ENCODE data around the gene KRTAP5-2.
"Not testable (repeated sequence)": the region's sequence is repeated elsewhere in the genome, so short reads cannot be mapped to it uniquely, and the experiment has no call there.

KRTAP5-2 gene

DNA sequence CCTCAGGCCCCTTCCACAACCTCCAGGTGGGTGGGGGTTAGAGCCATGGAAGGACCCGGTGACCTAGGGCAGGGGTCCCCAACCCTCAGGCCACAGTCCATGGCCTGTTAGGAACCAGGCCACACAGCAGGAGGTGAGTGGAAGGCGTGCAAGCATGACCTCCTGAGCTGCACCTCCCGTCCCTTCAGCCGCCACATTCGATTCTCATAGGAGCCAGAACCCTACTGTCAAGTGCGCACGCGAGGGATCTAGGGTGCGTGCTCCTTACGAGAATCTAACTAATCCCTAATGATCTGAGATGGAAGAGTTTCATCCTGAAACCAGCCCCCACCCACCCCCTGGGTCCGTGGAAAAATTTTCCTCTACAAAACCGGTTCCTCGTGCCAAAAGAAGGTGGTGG, 27.4 kb upstream of the KRTAP5-2 start:
- no peak for DNase-seq

DNA sequence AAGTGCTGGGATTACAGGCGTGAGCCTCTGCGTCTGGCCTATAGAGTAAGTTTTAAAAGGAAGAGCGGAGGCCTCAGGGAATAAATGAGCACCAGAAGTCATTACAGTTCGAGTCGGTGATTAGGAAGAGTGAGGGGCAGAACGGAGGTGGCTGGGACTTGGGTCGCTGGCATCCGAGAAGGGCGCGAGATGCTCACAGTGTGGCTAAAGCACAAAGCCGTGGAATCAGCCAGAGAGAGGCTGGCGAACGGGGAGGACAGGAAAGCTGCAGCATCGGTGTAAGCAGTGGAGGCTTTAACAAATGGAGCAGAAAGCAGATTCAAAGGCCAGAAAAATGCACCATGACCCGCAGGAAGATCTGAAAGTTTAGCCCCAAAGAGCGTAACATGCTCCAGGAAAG, 26.5 kb upstream of the KRTAP5-2 start:
- DNase-seq, result no peak

DNA sequence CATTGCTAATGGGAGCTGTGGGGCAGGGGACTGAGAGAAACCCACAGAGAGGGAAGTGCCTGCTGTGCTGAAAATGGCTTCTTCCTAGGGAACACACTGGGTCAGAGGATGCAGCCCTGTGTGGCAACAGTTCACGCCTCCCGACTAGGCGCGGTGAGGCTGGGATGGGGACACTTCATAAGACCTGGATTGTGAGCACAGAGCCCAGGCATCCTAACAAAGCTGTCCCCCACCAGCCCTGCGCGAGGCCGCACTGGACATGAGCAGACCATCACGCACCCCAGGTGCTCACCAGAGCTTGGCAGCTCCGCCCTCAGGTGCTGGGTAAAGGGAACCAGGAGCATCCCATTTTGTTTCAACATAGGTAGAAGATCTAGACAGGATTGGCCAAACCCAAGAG, 25.6 kb upstream of the KRTAP5-2 start:
- no peak for DNase-seq

DNA sequence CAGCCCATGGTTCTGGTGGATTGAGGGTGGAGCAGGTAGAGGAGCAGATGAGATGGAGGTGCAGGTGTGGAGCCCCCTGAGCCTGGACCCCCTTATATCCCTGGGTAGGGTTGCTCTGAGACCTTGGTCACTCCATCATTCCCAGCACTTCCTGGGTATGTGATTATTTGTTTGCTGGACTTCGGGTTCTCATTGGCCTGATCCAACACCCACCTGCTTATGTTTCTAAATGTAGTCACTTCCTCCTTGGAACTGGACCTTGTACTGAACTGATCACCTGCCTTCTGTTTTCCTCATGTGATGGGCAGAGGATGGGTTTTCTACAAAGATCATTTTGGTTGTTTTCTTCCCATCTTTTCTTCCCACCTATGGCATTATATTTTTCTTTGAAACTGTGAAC, 24.0 kb upstream of the KRTAP5-2 start, which contains the start of gene KRTAP5-4:
Gene KRTAP5-4, minus strand, starts transcription at position 53 of the 400 bp plus-strand sequence. Its CDS starts 45 bp downstream, at position 8.
- no peak for DNase-seq

DNA sequence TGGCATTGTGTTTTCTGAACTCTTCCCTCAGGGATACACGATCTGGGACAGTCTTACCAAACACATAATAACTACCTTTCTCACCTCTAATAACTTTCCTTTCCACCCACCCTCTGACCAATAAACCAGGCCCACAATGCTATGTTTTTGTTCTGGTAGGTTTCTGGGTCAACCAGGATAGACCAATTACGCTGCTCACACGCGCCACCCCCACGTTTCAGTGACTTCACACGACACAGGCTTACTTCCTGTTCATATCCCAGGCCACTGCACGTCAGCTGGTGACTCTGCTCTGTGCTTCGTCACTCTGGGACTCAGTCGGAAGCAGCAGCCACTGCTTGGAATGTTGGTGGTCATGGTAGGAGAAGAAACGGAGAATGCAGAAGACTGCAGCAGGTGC, 21.4 kb upstream of the KRTAP5-2 start:
- DNase-seq, result no peak

DNA sequence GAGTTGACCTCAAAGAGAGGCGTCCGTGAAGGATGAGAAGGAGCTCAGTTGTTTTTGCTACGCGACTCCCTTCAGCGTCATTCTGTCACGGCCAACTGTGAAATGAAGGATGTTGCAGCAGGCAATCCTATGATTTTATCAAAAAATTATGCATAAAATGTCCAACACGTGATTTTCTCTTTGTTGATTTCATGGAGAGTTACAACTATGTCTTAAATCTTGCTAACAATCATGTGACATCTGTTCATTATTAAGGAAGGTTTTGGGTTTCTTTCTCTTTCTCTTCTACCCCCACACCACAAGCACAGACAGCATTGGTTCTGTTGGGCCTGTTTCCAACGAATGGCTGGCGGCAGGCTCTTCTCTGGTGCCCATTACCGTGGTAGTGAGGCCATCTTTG, 20.1 kb upstream of the KRTAP5-2 start:
- no peak for DNase-seq

DNA sequence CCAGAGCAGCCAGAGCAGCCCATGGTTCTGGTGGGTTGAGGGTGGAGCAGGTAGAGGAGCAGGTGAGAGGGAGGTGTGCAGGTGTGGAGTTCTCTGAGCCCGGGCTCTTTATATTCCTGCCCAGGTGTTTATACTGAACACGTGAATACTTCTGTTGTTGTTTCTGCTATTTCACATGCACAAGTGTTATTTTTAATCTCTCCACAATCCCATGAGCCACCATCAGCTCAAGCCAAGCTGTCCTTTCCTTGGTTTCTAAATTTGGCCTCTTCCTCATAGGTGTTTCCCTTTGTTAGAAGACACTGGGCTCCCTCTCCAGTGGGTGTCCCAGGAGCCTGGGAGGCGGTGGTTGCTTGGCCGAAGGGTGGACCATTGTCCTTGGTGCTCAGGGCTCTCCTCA, 10.3 kb upstream of the KRTAP5-2 start, which contains the start of gene KRTAP5-3:
Gene KRTAP5-3, minus strand, starts transcription at position 101 of the 400 bp plus-strand sequence. Its CDS starts 78 bp downstream, at position 23.
- DNase-seq, result no peak

DNA sequence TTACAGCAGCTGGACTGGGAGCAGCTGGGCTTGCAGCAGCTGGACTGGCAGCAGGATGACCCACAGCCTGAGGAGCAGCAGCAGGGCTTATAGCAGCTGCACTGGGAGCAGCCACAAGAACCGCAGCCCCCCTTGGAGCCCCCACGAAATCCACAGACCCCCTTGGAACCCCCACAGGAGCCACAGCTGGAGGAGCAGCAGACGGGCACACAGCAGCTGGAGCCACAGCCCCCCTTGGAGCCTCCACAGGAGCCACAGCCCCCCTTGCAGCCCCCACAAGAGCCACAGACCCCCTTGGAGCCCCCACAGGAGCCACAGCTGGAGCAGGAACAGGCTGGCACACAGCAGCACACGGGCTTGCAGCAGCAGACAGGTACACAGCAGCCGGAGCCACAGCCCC, 9.8 kb upstream of the KRTAP5-2 start:
- DNase-seq, result not testable (repeated sequence)

DNA sequence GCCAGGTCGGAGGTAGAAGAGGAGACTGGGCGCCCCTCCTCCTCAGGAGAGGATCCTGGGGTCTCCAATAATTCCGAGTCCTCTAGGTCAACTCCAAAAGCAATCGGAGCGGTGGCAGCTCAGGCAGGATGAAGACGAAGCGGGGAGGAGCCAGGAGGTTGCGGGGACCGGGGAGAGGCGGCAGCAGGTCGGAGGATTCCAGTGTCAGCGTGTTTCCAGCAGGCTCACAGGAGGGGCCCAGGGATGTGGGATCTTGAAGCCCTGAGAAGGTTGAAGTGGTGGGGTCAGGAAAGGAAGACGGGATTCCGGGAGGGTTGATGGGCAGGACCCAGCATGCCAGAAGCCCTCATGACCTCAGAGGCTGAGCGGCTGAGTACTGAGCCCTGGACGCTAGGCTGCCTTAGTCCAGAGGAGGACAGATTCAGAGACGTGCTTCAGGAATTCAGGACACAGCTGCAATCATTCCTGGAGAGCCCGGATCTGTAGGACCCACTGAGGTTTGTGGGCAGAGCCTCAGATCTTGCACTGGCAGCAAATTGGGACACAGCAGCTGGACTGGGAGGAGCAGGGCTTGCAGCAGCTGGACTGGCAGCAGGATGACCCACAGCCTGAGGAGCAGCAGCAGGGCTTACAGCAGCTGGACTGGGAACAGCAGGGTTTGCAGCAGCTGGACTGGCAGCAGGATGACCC, 9.2 kb upstream of the KRTAP5-2 start:
- not testable (repeated sequence) for DNase-seq

DNA sequence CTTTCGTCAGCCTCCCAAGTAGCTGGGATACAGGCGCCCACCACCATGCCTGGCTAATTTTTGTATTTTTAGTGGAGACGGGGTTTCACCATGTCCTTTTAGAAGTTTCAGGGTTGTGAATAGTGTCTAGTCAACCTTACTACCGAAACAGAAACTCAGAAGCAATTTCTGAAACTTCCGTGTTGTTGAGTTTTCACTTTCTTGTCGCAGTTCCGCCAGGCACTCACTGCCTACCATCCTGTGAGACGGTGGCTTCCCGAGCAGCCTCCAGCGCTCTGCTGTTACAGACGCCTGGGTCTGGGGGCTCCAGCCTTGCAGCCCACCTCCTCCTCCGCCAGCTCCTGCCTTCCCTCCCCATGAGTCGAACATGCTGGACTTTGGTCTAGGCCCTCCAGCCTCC, 7.8 kb upstream of the KRTAP5-2 start:
- DNase-seq, result not testable (repeated sequence)

DNA sequence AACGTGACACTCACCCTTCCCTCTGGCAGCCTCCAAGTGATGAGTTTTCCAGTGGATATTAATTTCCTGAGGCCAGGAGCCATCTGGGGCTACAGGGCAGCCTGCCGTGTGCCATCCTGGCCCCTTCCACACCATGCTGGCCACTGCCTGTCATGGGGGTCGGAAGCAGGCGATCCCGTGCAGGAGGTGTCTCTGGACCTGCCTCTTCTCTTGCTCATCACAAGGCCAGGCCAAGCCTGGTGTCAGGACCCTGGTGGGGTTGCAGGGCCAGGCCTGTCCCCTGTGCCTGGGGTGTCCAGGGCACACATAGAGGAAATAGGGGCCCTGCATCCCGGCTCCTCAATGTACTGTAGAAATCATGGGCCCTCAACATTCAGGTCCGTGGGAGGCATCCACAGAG, 6.6 kb upstream of the KRTAP5-2 start:
- no peak for DNase-seq

DNA sequence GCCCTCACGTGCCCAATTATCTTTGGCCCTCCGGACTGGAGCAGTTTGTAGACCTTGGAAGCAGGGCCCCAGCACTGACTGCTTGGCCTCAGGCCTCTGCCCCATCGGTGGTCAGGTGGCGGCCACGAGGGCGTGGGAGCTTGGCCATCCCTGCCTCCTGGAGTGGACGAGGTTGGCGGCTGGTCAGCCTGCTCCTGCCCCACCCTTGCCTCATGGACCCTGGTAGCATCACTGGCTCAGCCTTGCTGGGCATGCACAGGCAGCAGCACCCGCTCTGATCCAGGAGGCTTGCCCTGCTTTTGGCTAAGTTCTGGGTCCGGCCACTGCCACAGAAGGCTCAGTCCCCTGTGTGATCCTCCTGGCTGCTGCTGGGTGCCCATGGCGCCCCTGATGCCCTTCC, 6.1 kb upstream of the KRTAP5-2 start:
- DNase-seq, result no peak

DNA sequence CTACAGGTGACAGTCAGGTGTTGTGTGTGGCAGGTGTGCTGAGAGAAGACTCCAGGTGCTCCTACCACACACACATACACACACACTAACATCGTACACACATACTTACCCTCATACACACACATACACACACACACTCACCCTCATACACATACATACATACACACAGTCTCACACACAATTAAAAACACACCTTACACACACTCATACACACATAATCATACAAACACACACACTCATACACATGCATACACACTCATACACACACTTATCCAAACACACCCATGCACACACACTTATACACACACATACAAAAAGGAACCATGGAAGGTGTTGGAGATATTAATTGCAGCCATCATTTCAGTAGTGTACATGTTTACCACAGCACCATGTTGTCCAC, 5.5 kb upstream of the KRTAP5-2 start:
- no peak for DNase-seq

DNA sequence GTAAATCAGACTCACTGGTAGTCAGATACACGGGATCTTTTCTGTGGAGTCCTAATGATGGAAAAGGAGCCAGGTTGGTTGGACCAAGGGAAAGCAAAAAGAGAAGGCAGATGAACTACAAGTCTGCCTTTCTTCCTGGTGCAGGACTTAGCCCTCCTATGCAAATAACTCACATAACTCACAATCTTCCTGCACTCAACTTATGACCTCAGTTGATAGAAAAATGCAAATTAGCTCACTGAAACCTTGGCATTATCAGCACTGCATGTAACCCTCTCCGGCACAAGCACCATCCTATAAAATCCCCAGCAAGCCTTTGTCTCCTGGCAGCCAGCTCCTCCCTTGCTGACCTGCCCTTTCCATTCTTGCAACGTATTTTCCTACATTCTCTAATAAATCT, 3.6 kb upstream of the KRTAP5-2 start:
- not testable (repeated sequence) for DNase-seq

DNA sequence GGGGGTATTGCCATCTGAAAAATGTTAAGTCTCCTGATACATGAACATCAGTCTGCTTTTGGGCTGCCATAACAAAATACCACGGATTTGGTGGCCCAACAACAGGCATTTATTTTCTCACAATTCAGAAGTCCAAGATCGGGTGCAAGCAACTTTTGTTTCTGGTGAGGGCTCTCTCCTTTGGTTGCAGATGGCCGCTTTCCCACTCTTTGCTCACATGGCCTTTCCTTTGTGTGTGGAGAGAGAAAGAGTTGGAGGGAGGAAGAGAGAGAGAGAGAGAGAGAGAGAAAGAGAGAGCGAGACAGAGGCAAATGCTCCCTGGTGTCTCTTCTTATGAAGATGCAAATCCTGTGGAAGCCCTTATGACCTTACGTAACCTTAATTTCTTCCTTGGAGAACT, 2.5 kb upstream of the KRTAP5-2 start:
- DNase-seq, result no peak

DNA sequence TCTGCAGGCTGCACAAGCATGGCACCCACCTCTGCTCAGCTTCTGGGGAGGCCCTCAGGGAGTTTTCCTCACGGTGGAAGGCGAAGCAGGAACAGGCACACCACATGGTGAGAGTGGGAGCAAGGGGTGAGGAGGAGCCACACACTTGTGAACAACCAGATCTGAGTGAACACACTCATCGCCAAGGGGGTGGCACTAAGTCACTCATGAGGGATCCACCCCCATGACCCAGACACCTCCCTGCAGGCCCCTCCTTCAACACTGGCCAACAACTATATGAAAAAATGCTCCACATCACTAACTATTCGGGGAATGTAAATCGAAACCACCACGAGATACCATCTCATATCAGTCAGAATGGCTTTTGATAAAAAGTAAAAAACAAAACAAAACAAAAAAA, 722 bp upstream of the KRTAP5-2 start:
- no peak for DNase-seq

DNA sequence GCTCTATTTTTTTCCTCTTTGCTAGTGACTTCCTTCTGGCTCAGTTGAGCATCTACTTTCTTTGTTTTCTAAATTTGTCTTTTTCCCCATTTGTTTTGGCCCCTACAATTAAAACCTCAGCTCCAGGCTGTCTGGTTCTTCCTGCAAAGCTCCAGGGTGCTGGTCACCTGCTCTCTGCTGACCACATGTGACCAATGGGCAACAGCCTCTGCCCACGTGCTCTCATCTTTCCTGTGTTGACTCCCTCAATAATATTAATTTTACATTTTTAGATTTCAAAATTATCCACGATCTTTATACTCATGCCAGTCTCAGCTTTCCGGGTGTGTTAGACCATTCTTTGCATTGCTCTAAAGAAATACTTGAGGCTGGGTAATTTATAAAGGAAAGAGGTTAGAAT, 312 bp upstream of the KRTAP5-2 start:
- DNase-seq, result not testable (repeated sequence)

DNA sequence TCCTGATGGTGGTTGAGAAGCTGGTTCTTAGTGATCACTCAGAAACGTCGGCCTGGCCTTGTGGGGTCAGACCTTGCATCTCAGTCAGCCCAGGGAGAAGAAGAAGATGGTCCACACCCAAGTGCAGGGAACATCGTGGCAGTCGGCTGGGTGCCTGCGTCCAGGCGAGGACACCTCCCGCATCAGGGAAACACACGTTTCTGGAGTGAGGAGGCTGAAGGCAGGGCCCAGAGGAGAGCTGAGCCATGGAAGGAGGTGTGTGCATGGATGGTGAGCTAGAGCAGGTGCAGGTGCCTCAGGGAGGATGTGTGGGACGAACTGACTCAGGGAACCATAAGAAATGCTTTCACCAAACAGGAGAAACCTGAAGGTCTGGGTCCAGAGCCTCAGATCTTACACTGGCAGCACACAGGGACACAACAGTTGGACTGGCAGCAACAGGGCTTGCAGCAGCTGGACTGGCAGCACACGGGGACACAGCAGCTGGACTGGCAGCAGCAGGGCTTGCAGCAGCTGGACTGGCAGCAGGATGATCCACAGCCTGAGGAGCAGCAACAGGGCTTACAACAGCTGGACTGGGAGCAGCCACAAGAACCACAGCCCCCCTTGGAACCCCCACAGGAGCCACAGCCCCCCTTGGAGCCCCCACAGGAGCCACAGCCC, 632 bp downstream of the KRTAP5-2 start:
- no peak for DNase-seq

DNA sequence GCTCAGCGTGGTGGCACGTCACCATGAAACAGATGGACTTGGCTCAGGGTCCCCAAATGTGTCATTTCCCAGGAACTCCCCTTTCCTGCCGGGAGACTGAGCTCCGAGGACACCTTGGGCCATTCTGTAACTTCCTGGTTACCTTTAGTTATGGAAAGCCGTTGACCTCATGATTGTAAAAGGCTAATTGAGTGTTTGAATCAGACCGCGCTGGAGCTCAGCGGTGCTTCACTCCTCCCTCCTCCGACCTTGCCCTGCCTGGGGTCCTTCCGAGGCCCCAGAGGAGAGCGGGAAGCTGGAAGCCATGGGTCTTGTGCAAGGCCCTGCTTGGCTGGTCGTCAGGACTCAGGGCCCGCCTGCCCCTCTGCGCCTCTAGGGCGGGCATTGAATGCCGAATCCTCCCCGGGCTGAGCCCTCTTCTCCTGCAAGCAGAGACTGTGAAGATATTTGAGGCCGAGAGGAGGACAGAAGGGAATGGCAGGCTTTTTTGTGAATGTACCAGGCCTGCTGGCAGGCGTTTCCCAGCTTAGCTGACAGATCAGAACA, 1.4 kb downstream of the KRTAP5-2 start:
- not testable (repeated sequence) for DNase-seq

DNA sequence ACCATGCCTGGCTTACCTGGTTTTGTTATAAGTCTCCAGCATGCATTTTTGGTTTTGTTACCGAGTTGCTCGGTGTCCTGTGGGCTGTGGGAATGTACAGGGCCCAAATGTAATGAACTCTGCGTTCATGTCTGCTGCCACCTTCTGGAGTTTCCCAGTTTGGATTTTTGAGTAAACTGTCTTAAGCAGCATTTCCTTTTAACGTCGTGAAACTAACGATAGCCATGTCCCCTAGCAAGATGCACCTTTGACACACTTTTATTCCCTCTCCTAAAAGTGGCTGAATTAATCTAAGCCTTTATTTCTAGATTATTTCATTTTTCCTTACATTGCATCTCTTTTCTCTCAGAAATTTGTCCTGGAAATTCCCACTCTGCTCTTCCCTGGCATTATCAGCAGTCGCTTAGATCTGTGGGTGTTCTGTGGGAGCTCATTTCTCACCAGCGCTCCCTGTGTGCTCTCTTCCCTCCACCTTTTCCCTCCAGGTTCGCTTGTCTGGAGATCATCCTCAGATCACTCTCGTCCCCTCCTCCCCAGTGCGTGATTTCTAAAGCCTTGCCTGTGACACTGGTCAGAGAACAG, 2.0 kb downstream of the KRTAP5-2 start:
- DNase-seq, result not testable (repeated sequence)

DNA sequence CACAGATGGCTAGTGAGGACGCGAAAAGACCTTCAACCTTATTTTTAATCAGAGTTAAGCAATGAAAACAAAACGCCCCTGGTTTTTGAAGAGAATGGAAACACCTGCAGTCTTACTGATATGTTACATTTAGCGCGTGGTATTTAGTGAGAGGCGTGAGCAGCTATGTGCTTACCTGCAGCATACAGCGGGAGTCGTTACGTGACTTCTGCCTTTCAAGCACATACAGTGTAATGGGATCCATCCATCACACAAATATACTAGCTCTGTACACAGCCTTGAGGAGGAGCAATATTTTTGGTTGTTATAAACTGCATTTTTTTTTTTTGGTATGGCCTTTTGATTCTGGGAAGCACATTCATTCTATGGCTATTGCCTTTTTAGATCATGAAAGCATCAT, 5.5 kb downstream of the KRTAP5-2 start:
- no peak for DNase-seq

DNA sequence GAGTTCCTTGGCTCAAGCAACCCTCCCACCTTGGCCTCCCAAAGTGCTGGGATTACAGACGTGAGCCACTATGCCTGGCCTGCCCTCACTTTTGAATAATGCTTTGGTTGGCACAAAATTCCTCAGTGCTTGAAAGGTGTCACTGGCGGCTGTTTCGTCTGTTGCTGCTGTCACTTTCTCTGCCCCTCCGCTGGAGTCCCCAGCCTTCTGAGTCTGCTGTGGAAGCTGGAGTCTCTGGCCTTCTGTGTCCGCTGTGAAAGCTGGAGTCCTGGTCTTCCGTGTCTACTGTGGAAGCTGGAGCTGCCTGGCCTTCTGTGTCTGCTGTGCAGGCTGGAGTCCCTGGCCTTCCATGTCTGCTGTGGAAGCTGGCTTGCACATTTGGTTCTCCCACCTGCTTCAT, 8.1 kb downstream of the KRTAP5-2 start:
- DNase-seq, result no peak

DNA sequence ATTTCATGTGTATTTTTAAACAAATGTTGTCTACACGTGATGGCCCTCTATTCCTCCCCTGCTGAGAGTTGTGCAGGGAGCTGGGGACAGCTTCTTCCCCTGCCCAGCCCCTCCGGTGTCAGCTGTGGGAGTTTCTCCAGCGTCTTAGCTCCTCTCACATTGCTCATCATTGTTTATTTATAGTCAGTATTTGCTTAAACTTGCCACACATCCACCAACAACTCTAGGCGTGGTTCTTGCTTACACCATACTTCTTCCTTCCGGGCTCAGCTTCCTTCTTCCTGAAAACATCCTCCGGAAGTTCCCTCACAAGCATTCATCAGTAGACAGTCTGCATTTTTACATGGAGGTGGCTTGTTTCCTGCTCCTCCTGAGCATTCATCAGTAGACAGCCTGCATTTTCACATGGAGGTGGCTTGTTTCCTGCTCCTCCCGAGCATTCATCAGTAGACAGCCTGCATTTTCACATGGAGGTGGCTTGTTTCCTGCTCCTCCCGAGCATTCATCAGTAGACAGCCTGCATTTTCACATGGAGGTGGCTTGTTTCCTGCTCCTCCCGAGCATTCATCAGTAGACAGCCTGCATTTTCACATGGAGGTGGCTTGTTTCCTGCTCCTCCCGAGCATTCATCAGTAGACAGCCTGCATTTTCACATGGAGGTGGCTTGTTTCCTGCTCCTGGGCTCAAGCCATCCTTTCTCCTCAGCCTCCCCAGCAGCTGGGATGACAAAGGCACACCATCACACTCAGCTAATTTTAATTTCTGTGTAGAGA, 8.7 kb downstream of the KRTAP5-2 start:
- DNase-seq, result not testable (repeated sequence)

Measured in SHP77 treated with DMSO at 0.1 percent for 48 hours (cell line).